Renal cortical epithelial cell (primary cell): Measurements from ENCODE around the gene CEP57. TPM values are rescaled to one million over a fixed set of nuclear protein-coding genes. Genes with fewer than 3 reads are reported as not detected.
A peak's percentile ranks its signal among the peaks of the same experiment; 100 is the strongest.
"Not testable (repeated sequence)": the region's sequence is repeated elsewhere in the genome, so short reads cannot be mapped to it uniquely, and the experiment has no call there.

Source experiments
- DNase-seq: peaks from one replicate; pipeline ENCODE4 v3.0.0-alpha.2; 2011; ENCODE audit warnings: low read depth
- total RNA-seq: library from RNA; depleted of rRNA; stranded (reverse); fragments of >200 nt; gene quantifications from 2 replicates; pipeline ENCODE4 v1.2.3, GENCODE V29; 2014

Gene CEP57
- total RNA-seq, 1 donor from 2014 or later: 40.8 TPM

DNA sequence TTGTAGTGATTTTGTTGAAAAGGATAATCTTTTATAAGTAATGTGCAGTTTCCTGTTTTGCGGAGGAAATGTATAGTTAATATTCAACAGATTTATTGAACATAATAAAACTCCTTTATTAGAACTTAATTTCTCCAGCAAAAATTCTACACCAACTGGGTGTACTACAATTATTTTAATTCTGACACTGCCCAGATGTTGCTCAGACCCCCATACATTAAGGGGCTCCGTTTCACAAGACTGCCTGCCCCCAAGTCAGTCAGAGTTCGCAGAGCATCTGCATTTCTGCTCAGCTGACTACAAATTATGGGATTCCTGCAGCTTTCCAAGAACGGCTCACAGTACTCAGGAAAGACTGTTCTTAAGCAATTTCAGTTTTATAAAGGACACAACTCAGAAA is 6.2 kb downstream of the CEP57 start:
- no peak for DNase-seq

GRCh38 chr11:95799546-95799945 is 9.2 kb downstream of the CEP57 start:
- DNase-seq: no peak

GRCh38 chr11:95800438-95800837 is 10.1 kb downstream of the CEP57 start:
- DNase-seq: no peak

- no peak for DNase-seq
These were observed 12.5 kb downstream of the CEP57 start for GRCh38 chr11:95802806-95803205.

DNA sequence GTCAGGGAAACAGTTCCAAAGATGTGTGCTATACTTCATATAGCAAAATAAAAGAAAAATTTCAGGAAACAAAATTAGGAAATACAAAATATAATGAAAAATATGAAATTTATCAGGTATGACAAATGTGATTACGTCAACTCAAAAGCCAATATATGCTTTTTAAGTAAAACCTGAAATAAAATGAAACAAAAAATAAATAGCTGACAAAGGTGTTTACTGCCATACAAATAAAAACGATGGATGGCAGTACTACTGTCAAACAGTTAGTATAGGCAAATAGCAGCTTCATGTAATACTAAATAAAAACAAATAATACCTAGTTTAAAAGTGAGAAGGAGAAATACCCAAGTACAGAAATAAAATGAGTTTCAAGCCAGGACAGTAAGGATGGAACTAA is 13.7 kb downstream of the CEP57 start:
- DNase-seq: no peak

DNA sequence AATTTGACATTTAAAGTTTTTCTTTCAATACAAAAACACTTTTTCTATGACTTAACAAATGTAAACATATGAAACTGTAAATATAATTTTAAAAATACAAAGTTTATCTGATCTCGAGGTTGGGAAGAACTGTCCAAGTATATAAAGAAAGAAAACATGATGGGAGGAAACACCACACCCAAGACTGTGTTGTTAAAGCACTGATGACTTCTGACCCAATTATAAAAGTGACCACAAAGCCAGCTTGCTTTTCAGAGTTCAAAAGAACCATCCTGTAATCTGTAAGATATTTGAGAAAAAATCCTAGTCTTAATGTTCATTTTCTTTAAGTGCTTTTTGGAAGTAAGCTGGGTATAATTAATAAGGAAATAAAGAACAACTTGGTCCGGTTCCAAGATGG is 15.6 kb downstream of the CEP57 start:
- no peak for DNase-seq

DNA sequence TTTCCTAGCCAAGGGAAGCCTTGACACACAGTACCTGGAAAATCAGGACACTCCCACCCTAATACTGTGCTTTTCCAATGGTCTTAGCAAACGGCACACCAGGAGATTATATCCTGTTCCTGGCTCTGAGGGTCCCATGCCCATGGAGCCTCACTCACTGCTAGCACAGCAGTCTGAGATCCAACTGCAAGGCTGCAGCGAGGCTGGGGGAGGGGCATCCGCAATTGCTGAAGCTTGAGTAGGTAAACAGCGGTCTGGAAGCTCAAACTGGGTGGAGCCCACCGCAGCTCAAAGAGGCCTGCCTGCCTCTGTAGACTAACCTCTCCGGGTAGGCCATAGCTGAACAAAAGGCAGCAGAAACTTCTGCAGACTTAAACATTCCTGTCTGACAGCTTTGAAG is 16.2 kb downstream of the CEP57 start:
- not testable (repeated sequence) for DNase-seq

- not testable (repeated sequence) for DNase-seq
These were observed 20.8 kb downstream of the CEP57 start for GRCh38 chr11:95811052-95811451.

DNA sequence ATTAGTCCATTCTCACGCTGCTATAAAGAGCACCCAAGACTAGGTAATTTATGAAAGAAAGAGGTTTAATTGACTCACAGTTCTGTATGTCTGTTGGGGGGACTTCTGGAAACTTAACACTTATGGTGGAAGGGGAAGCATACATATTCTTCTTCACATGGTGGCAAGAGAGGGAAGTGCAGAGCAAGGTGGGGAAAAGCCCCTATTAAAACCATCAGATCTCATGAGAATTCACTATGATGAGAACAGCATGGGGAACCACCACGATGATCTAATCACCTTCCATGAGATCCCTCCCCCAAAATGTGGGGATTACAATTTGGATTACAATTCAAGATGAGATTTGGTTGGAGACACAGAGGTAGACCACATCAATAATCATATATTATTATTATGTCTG is 25.7 kb downstream of the CEP57 start:
- no peak for DNase-seq

- DNase-seq: peak; percentile 42
These were observed 31.3 kb downstream of the CEP57 start for GRCh38 chr11:95821640-95822039.

- no peak for DNase-seq
These were observed 37.4 kb downstream of the CEP57 start for GRCh38 chr11:95827696-95828095.

DNA sequence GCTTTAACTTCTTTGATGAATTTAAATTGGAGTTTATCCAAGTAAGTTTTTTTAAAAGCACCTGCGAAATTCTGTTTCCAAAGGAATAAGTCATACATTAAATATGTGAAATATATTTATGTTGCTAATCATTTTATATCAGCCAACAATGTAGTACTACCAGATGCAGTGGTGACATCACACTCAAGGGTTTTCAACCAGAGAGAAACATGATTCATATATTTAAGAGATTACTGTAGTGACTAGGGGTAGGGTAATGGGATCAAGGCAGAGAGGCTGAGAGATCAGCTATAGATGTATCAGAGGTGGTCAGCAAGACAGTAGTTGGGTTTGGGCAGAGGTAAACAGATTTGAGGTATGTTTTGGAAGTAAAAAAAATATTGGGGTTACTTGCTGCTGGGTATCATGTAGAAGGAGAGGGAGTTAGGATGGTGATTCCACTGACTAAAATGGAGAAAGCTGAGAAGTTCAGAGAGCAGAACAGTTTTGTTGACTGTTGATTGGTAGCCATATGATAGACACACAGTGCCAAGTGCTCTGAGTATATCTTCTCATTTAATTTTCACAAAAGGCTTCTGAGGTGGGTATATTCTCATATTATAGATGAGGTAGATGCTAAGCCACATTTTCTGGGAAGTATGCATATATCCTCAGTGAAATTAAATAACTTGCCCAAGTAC is 39.4 kb downstream of the CEP57 start:
- DNase-seq: no peak

DNA sequence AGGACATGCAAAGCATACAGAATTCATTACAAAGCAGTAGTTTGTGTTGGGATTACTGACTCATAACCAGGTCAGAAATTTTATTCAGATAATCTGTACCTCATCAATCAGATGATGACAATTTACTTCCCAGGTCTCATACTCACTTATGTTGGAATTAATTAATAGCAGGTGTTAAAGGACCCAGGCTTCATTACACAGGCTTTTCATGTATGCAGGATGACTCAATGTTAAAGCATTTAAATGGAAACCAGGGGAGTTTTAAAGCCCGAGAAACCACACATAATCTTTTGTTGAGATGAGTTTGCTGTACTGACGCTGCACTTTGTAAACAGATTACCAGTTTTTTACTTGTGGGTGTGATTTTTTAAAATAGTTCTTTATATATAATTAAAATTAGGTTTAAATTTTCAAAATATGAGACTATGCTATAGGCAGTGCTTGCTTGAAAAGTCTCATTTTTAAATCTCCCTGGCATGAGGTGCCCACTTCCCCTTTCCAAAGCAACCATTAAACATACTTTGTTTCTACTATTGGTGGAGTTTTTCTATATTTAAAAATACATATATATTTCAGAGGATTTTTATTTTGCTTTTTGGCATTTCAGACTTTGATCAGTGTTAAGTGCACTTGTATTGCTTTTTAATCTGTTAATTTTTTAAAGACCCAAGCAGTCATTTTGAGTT is 41.0 kb downstream of the CEP57 start:
- DNase-seq: peak; percentile 92

DNA sequence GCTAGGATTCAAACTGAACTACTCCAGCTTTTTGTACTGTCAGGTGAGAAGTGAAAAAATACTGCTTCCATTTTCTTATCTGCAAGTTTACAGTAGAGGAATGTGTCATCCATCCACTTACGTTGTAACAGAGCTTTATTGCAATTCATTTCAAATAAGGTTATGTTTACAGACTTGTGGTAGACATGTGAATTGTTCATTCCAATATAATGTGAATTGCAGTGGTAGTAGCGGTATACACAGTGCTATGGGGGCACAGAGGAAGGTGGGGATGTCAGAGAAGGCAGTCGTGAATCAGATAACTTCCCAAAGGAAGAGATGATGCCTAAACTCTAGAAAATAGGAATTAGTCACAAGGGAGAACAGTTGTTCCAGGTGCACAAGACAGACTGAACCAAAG is 42.5 kb downstream of the CEP57 start:
- no peak for DNase-seq

GRCh38 chr11:95833378-95833777 is 43.1 kb downstream of the CEP57 start:
- no peak for DNase-seq

DNA sequence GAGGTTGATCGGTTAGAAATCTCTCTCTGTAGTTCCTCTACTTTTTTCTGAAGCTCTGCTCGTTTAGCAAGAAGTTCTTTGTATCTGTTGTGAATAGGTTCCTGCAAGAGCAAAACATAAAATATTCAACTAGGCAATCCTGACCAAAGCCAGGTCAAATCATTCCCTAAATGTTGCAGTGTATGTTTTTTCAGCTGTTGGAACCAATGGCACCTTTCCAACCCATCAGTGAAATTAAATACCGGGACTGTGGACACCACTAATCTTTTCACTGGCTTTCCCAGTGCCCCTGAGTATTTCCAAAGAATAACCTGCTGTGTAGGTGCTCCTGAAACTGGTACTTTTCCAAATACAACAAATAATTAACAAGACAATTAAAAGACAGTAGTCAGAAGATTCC is 45.1 kb downstream of the CEP57 start:
- no peak for DNase-seq

- peak; percentile 85 for DNase-seq
These were observed 45.6 kb downstream of the CEP57 start for GRCh38 chr11:95835768-95836488.

GRCh38 chr11:95845167-95845566 is 54.9 kb downstream of the CEP57 start:
- no peak for DNase-seq

- peak; percentile 88 for DNase-seq
These were observed 59.0 kb downstream of the CEP57 start for GRCh38 chr11:95849087-95849825.

GRCh38 chr11:95850137-95850536 is 59.8 kb downstream of the CEP57 start:
- DNase-seq: no peak

DNA sequence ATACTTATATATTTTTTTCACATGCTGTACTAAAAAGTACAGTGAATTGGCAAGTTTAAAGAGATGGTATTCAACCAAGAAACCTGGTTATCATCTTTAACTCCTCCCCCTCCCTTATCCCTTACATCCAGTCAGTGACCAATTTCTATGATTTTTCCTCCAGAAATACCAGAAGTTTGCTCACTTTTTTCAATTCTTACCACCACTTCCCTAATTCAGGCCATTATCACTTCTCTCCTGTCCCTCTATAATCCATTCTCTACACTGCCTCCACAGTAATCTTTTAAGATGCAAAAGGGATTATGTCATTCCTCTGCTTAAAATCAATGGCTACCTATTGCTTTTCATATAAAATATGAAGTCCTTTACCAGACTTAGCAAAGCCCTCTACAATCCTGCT is 62.8 kb downstream of the CEP57 start:
- no peak for DNase-seq

GRCh38 chr11:95853862-95854261 is 63.6 kb downstream of the CEP57 start:
- no peak for DNase-seq
